Measurements from ENCODE around the gene ASXL1.

DNA sequence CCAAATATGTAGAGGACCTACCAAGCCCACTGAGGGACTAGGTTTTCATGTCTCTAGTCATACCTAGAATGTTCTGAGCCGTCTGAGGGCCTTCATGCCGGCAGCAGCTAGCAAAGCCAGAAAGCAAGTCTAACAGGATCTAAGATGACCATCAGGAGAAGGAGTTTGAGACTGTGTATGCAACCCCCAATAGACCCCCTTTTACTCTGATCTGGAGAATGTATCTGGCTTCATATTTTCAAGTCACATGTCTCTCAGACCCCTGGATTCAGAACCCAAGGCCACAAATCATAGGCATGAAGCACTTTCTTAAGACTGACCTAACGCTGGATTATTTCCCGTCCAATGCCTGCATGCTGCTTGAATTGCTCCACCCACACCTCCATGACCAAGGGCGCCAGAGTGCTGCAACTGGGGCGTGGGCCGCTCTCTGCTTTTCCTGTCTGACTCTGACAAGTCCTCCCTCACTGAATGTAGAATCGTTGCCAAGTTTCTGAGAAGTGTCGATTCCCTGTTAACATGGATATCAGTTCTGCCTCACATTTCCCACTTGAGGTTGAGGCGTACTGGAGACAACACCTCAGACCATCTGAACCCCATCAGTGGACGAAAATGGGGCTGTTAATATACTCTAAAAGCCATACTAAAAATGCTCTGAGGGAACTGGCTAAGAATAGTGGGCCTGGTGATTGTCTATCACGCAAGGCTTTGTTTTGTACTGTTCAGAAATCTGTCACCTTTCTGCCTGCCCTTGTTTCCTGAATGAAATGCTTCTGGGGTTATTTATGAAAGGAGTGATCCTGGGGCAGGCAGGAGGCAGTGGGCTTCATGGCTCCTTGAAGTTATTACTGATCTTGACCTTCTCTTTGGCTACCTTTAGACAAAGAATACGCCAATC, 23.9 kb upstream of the ASXL1 start:
- TF ChIP-seq, protein P1, sequence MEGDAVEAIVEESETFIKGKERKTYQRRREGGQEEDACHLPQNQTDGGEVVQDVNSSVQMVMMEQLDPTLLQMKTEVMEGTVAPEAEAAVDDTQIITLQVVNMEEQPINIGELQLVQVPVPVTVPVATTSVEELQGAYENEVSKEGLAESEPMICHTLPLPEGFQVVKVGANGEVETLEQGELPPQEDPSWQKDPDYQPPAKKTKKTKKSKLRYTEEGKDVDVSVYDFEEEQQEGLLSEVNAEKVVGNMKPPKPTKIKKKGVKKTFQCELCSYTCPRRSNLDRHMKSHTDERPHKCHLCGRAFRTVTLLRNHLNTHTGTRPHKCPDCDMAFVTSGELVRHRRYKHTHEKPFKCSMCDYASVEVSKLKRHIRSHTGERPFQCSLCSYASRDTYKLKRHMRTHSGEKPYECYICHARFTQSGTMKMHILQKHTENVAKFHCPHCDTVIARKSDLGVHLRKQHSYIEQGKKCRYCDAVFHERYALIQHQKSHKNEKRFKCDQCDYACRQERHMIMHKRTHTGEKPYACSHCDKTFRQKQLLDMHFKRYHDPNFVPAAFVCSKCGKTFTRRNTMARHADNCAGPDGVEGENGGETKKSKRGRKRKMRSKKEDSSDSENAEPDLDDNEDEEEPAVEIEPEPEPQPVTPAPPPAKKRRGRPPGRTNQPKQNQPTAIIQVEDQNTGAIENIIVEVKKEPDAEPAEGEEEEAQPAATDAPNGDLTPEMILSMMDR (conservative IDR thresholded peaks at IDR 0.05; ENCODE audit: low read depth in 2 of 2): no peak
- no peak for TF ChIP-seq JUNB (IDR thresholded peaks at IDR 0.05; ENCODE audit: unreplicated experiment)
- no peak for TF ChIP-seq REST (IDR thresholded peaks at IDR 0.05; ENCODE audit: unreplicated experiment)

Measured in GM23338 (cell line).